Hematopoietic multipotent progenitor cell treated with erythropoietin and hydrocortisone succinate and interleukin-3 and kit ligand, for 8 days (in vitro differentiated cells): ENCODE measurements around the gene ADRB2.
"Not testable (repeated sequence)": the region's sequence is repeated elsewhere in the genome, so short reads cannot be mapped to it uniquely, and the experiment has no call there.

ENCODE experiments used
- DNase-seq: peaks from one replicate; pipeline ENCODE4 v3.0.0-alpha.2; 2015

ADRB2 gene

DNA sequence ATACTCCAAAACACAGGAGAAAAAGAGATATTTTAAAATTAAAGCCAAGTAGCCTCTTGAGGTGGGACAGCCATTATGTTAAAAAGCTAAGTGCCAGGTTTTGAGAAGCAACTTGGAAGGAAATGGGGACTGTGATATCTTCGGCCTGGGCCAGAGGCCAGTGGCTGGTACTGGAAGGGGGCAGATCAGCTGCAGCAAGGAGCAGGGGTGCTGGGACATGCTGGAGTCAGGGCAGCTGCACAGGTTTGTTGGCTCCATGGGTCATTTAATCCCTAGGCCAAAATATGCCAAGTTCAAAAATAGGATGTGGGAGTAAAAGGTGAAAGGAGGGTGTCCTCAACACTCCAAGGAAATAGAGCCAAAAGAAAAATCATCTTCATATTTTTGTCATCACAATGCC is 30.0 kb downstream of the ADRB2 start:
- no peak for DNase-seq

GRCh38 chr5:148857474-148857873 is 31.1 kb downstream of the ADRB2 start:
- no peak for DNase-seq

GRCh38 chr5:148858106-148858505 is 31.7 kb downstream of the ADRB2 start:
- DNase-seq: no peak

- no peak for DNase-seq
These were observed 32.1 kb downstream of the ADRB2 start for GRCh38 chr5:148858547-148858946.

GRCh38 chr5:148859703-148860102 is 33.3 kb downstream of the ADRB2 start:
- peak; percentile 4 for DNase-seq

DNA sequence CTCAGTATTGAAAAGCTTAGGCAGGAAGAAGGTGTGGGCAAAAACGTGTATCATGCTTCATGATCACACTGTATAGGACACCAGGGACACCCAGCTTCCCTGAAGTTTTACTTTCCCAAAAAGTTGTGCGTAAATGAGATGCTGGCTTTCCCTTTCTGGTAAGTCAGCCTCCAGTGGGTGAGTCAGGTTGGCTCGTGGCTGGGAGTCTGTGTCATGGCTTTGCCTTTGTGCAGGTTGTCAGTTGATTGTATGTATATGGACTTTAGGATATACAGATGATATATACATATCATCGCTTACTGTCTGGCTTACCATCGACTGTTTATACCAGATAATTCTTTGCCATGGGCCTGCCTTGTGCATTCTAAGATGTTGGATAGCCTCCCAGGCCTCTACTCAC is 34.2 kb downstream of the ADRB2 start:
- DNase-seq: no peak

DNA sequence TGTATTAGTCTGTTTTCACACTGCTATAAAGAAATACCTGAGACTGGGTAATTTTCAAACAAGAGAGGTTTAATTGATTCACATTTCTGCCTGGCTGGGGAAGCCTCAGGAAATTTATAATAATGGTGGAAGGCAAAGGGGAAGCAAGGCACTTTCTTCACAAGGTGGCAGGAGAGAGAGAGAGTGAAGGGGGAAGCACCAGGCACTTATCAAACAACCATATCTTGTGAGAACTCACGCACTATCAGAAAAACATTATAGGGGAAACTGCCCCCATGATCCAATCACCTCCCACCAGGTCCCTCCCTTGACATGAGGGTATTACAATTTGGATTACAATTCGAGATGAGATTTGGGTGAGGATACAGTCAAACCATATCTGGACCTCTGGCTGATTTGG is 34.7 kb downstream of the ADRB2 start:
- DNase-seq: no peak

DNA sequence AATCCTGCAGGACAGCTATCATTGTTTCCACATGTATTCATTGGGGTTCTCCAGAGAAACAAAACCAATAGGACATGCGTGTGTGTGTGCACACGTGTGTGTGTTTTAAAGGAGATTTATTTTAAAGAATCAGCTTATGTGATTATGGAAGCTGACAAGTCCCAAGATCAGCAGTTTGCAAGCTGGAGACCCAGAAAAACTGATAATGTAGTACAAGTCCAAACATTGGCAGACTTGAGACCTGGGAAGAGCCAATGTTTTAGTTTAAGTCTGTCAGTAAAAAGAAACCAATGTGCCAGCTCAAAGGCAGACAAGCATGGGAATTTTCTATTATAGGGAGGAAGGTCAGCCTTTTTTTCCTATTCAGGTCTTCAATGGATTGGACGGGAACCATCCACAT is 35.3 kb downstream of the ADRB2 start:
- no peak for DNase-seq

- no peak for DNase-seq
These were observed 37.9 kb downstream of the ADRB2 start for GRCh38 chr5:148864113-148864841.

GRCh38 chr5:148866024-148866423 is 39.6 kb downstream of the ADRB2 start:
- DNase-seq: no peak

- DNase-seq: no peak
These were observed 46.7 kb downstream of the ADRB2 start for GRCh38 chr5:148873120-148873519.

GRCh38 chr5:148873690-148874485 is 47.5 kb downstream of the ADRB2 start:
- DNase-seq: no peak

- peak; percentile 26 for DNase-seq
These were observed 48.9 kb downstream of the ADRB2 start for GRCh38 chr5:148875205-148875875.

DNA sequence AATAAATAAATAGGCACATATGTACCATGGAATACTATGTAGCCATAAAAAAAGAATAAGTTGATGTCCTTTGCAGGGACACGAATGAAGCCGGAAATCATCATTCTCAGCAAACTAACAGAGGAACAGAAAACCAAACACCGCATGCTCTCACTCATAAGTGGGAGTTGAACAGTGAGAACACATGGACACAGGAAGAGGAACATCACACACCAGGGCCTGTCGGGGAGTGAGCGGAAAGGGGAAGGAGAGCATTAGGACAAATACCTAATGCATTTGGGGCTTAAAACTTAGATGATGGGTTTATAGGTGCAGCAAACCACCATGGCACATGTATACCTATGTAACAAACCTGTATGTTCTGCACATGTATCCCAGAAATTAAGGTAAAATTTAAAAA is 51.0 kb downstream of the ADRB2 start:
- not testable (repeated sequence) for DNase-seq
